ENCODE results near the gene PC.
"Not testable (repeated sequence)": the region's sequence is repeated elsewhere in the genome, so short reads cannot be mapped to it uniquely, and the experiment has no call there.

PC gene

GRCh38 chr11:66810576-66811185, 147.5 kb downstream of the PC start:
- in situ Hi-C loops (cut with MboI; ENCODE audit: low sequenced_read_pairs), result no loop called here

DNA sequence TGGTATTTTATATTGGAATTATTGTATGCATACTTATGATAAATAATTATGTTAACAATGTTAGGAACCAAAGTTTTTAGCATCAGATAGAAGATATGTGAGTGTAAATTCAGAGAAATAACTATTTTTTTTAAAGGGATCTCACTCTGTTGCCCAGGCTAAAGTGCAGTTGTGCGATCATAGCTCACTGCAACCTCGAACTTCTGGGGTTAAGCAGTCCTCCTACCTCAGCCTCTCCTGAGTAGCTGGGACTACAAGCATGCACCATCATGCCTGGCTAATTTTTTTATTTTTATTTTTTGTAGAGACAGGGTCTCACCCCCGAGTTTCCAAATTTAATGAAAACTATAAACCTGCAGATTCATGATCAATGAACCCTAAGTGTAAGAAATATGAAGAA, 148.6 kb downstream of the PC start:
- in situ Hi-C loops (cut with MboI; ENCODE audit: low sequenced_read_pairs), result no loop called here

- in situ Hi-C loops (cut with MboI; ENCODE audit: low sequenced_read_pairs), result no loop called here
These were observed 157.3 kb downstream of the PC start for GRCh38 chr11:66800720-66801428.

DNA sequence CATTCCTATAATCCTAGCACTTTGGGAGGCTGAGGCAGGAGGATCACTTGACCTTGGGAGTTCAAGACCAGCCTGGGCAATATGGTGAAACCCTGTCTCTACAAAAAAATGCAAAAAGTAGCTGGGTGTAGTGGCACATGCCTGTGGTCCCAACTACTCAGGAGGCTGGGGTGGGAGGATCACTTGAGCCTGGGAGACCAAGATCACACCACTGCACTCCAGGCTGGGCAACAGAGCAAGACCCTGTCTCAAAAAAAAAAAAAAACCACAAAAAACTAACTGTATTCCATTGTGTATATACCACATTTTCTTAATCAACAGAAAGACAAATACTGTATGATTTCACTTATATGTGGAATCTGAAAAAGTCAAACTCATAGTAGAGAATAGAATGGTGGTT, 158.4 kb downstream of the PC start:
- in situ Hi-C loops (cut with MboI; ENCODE audit: low sequenced_read_pairs), result not testable (repeated sequence)

Data from HL-60/S4 treated with phorbol 12-myristate 13-acetate at 8.2 ng/mL for 4 days and 3 days (cell line).